ENCODE results near the gene MAP4K4.

DNA sequence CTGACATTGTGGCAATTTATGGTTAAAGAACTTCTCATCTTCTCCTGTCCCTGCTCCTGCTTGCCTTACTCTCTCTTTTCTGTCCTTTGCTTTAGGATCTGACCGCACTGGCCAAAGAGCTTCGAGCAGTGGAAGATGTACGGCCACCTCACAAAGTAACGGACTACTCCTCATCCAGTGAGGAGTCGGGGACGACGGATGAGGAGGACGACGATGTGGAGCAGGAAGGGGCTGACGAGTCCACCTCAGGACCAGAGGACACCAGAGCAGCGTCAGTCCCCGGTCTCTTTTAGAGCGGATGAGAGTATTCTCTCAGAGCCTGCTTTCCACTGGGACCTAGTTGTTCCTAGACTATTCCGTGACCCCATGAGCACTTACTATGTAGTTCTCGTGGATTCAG lies 172.0 kb downstream of the MAP4K4 start:
- TF ChIP-seq NR2F1 (CRISPR knock-in tag; IDR thresholded peaks at IDR 0.05) (no peak), CREM (IDR thresholded peaks at IDR 0.05) (no peak), CREM (CRISPR knock-in tag; IDR thresholded peaks at IDR 0.05) (no peak), ZNF274 (CRISPR knock-in tag; IDR thresholded peaks at IDR 0.05) (no peak), ZNF549 (CRISPR knock-in tag; IDR thresholded peaks at IDR 0.05) (no peak), EP300 (IDR thresholded peaks at IDR 0.05; ENCODE audit: low read depth in 2 of 2, low read length in 2 of 2) (no peak), EP300 (CRISPR knock-in tag; IDR thresholded peaks at IDR 0.05; ENCODE audit: borderline replicate concordance) (no peak), ZNF639 (CRISPR knock-in tag; conservative IDR thresholded peaks at IDR 0.05) (no peak), ZNF567 (CRISPR knock-in tag; IDR thresholded peaks at IDR 0.05; ENCODE audit: borderline replicate concordance) (no peak), ATAD3A (CRISPR knock-in tag; IDR thresholded peaks at IDR 0.05) (no peak), ZNF317 (CRISPR knock-in tag; IDR thresholded peaks at IDR 0.05) (no peak), HMGXB3 (CRISPR knock-in tag; IDR thresholded peaks at IDR 0.05; ENCODE audit: borderline replicate concordance) (no peak), FOXC1 (CRISPR knock-in tag; IDR thresholded peaks at IDR 0.05; ENCODE audit: borderline replicate concordance) (no peak)
- TF ChIP-seq, protein P1, sequence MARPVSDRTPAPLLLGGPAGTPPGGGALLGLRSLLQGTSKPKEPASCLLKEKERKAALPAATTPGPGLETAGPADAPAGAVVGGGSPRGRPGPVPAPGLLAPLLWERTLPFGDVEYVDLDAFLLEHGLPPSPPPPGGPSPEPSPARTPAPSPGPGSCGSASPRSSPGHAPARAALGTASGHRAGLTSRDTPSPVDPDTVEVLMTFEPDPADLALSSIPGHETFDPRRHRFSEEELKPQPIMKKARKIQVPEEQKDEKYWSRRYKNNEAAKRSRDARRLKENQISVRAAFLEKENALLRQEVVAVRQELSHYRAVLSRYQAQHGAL (CRISPR knock-in tag; IDR thresholded peaks at IDR 0.05; ENCODE audit: not compliant biosample characterization) = no peak
- TF ChIP-seq, protein P2, sequence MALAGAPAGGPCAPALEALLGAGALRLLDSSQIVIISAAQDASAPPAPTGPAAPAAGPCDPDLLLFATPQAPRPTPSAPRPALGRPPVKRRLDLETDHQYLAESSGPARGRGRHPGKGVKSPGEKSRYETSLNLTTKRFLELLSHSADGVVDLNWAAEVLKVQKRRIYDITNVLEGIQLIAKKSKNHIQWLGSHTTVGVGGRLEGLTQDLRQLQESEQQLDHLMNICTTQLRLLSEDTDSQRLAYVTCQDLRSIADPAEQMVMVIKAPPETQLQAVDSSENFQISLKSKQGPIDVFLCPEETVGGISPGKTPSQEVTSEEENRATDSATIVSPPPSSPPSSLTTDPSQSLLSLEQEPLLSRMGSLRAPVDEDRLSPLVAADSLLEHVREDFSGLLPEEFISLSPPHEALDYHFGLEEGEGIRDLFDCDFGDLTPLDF (CRISPR knock-in tag; IDR thresholded peaks at IDR 0.05) = no peak
- TF ChIP-seq, protein P3, sequence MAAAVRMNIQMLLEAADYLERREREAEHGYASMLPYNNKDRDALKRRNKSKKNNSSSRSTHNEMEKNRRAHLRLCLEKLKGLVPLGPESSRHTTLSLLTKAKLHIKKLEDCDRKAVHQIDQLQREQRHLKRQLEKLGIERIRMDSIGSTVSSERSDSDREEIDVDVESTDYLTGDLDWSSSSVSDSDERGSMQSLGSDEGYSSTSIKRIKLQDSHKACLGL (CRISPR knock-in tag; IDR thresholded peaks at IDR 0.05) = no peak
